ENCODE measurements around the gene IL26.

DNA sequence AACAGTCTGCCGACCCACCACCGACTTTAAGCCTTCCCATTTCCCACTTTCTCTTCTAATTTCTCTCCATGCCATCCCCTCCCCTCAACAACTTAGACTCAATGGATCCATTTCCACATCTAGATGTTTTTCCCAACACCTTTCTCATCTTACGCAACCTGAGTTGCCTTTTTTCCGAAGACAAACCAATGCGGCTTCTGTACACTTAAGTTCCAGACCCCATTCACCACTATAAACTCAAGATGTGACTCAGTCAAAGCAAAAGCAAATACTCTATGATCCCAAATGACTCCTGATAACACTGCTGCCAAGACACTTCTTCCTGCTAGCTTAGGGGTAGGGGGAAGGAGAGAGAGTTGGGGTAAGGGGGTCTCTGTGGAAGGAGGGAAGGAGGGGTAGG is 26.5 kb upstream of the IL26 start:
- TF ChIP-seq, protein P1, sequence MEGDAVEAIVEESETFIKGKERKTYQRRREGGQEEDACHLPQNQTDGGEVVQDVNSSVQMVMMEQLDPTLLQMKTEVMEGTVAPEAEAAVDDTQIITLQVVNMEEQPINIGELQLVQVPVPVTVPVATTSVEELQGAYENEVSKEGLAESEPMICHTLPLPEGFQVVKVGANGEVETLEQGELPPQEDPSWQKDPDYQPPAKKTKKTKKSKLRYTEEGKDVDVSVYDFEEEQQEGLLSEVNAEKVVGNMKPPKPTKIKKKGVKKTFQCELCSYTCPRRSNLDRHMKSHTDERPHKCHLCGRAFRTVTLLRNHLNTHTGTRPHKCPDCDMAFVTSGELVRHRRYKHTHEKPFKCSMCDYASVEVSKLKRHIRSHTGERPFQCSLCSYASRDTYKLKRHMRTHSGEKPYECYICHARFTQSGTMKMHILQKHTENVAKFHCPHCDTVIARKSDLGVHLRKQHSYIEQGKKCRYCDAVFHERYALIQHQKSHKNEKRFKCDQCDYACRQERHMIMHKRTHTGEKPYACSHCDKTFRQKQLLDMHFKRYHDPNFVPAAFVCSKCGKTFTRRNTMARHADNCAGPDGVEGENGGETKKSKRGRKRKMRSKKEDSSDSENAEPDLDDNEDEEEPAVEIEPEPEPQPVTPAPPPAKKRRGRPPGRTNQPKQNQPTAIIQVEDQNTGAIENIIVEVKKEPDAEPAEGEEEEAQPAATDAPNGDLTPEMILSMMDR (IDR thresholded peaks at IDR 0.05): no peak
- TF ChIP-seq POLR2A (IDR thresholded peaks at IDR 0.05): no peak
- TF ChIP-seq POLR2AphosphoS5 (IDR thresholded peaks at IDR 0.05; ENCODE audit: insufficient read depth in 1 of 2, low read depth in 1 of 2): no peak

Data from vagina (tissue), 2 donors.